Stimulated activated CD8-positive, alpha-beta memory T cell treated with anti-CD3 and anti-CD28 coated beads, Interleukin-7, amount 100 ng/mL, for 24 hours (primary cell): ENCODE measurements around the gene MYL12A.
A peak's percentile ranks its signal among the peaks of the same experiment; 100 is the strongest.

ENCODE experiments used
- DNase-seq: peaks from one replicate; pipeline ENCODE4 v3.0.0-alpha.2; 2020; ENCODE audit warnings: low read depth

MYL12A gene

GRCh38 chr18:3283253-3283863 lies 35.8 kb downstream of the MYL12A start:
- no peak for DNase-seq

GRCh38 chr18:3283908-3284307 lies 36.3 kb downstream of the MYL12A start:
- DNase-seq = no peak

GRCh38 chr18:3284501-3284900 lies 36.9 kb downstream of the MYL12A start:
- DNase-seq = no peak

- no peak for DNase-seq
Observed at GRCh38 chr18:3286159-3286558, 38.6 kb downstream of the MYL12A start.

- no peak for DNase-seq
Observed at GRCh38 chr18:3293196-3293951, 45.8 kb downstream of the MYL12A start.

- no peak for DNase-seq
Observed at GRCh38 chr18:3294435-3295080, 47.0 kb downstream of the MYL12A start.

- peak; percentile 84 for DNase-seq
Observed at GRCh38 chr18:3297025-3297984, 49.7 kb downstream of the MYL12A start.

- no peak for DNase-seq
Observed at GRCh38 chr18:3304832-3305231, 57.2 kb downstream of the MYL12A start.

GRCh38 chr18:3305354-3305762 lies 57.8 kb downstream of the MYL12A start:
- DNase-seq = no peak
